ENCODE results near the gene TMEM107.
A peak's percentile ranks its signal among the peaks of the same experiment; 100 is the strongest.

Gene TMEM107

GRCh38 chr17:8138672-8139371 lies 37.4 kb downstream of the TMEM107 start (continued):
- TF ChIP-seq ZNF518A (tag by site-specific recombination; conservative IDR thresholded peaks at IDR 0.05; ENCODE audit: low read depth) (0 out of 2 replicates have a peak, but pooled peaks have one; percentile 14), ZEB2 (tag by site-specific recombination; IDR thresholded peaks at IDR 0.05) (peak; percentile 97), ZNF121 (tag by site-specific recombination; IDR thresholded peaks at IDR 0.05) (no peak), ZNF677 (tag by site-specific recombination; IDR thresholded peaks at IDR 0.05) (no peak), ZNF501 (tag by site-specific recombination; IDR thresholded peaks at IDR 0.05) (0 out of 2 replicates have a peak, but pooled peaks have one; percentile 27), ZNF221 (tag by site-specific recombination; IDR thresholded peaks at IDR 0.05; ENCODE audit: borderline replicate concordance) (no peak), ZNF843 (tag by site-specific recombination; IDR thresholded peaks at IDR 0.05) (peak; percentile 68), ZNF114 (tag by site-specific recombination; IDR thresholded peaks at IDR 0.05) (no peak), ZNF16 (tag by site-specific recombination; IDR thresholded peaks at IDR 0.05; ENCODE audit: low read depth) (no peak), ZNF366 (tag by site-specific recombination; conservative IDR thresholded peaks at IDR 0.05) (peak; percentile 98), ZBTB21 (tag by site-specific recombination; IDR thresholded peaks at IDR 0.05) (0 out of 2 replicates have a peak, but pooled peaks have one; percentile 59), SALL2 (tag by site-specific recombination; IDR thresholded peaks at IDR 0.05; ENCODE audit: borderline replicate concordance) (no peak), ZNF792 (tag by site-specific recombination; IDR thresholded peaks at IDR 0.05) (no peak), ZNF133 (tag by site-specific recombination; IDR thresholded peaks at IDR 0.05) (no peak)

GRCh38 chr17:8138374-8138671 lies 37.9 kb downstream of the TMEM107 start:
- Histone ChIP-seq H3K4me1 (ENCODE audit: control insufficient read depth, insufficient read depth, low read length) (0 out of 2 replicates have a peak, but pooled peaks cover 4% of the 10 kb centered on the region), H3K4me3 (ENCODE audit: low read depth, low read length) (peak overlapping the region; percentile 28), H3K36me3 (ENCODE audit: control insufficient read depth in 2 of 2, insufficient read depth in 1 of 2, low read length in 2 of 2) (peaks cover 0 to 31% of the 10 kb centered on the region in 2 experiments; a peak in 1 of 3 replicates), H3K27ac (ENCODE audit: extremely low read depth, low read depth, low read length) (peak overlapping the region; percentile 32), H3K9me3 (ENCODE audit: control insufficient read depth, insufficient read depth, low read depth, low read length) (no peaks in the 10 kb centered on the region)
- CTCF ChIA-PET, result interaction anchor here (0.6 to 7.1 kb wide), 22 partner anchors 10 to 224 kb away, joined by 3 to 91 read pairs (median 5); partner anchors contain the start of genes ALOXE3, HES7, PER1 and TMEM107
- POLR2A ChIA-PET, result interaction anchor here (0.7 to 4.5 kb wide), 12 partner anchors 12 to 72 kb away, joined by 3 to 31 read pairs (median 4); partner anchors contain the start of genes AURKB and HES7
- peak; percentile 66; the same call in 1 of the 2 replicates for TF ChIP-seq PRDM10 (tag by site-specific recombination; IDR thresholded peaks at IDR 0.05)
- peak; percentile 56; the same call in 1 of the 2 replicates for TF ChIP-seq ZNF580 (tag by site-specific recombination; IDR thresholded peaks at IDR 0.05)
- TF ChIP-seq PRDM1 (tag by site-specific recombination; IDR thresholded peaks at IDR 0.05), result peak; percentile 97
- no peak for TF ChIP-seq ZNF175 (tag by site-specific recombination; IDR thresholded peaks at IDR 0.05)
- TF ChIP-seq ZBTB20 (tag by site-specific recombination; IDR thresholded peaks at IDR 0.05), result peak; percentile 48; the same call in 1 of the 2 replicates
